GM23248 (cell line): Measurements from ENCODE around the gene CTBS. TPM values are rescaled to one million over a fixed set of nuclear protein-coding genes. Genes with fewer than 3 reads are reported as not detected.

Source experiments
- DNase-seq: peaks from one replicate; pipeline ENCODE4 v3.0.0-alpha.2; 2015
- H2AFZ ChIP-seq: fragments of 200-600 bp; sonication (generic); 2 replicates; pipeline ENCODE4 v1.6.1; 2016; ENCODE audit warnings: antibody characterized with exemption
- H3F3A ChIP-seq: fragments of 200-600 bp; sonication (generic); 2 replicates; pipeline ENCODE4 v1.6.1; 2016; ENCODE audit warnings: mild to moderate bottlenecking, antibody characterized with exemption, mixed run types; ENCODE audit not compliant: insufficient read depth
- H3K27ac ChIP-seq: fragments of 200-600 bp; sonication (generic); 2 replicates; pipeline ENCODE4 v1.5.1; 2016; ENCODE audit warnings: mild to moderate bottlenecking
- H3K27me3 ChIP-seq: fragments of 200-600 bp; sonication (generic); replicated peaks from 2 replicates; pipeline ENCODE4 v1.6.1; 2016; ENCODE audit warnings: mild to moderate bottlenecking; ENCODE audit not compliant: insufficient read depth
- H3K36me3 ChIP-seq: fragments of 200-600 bp; sonication (generic); 2 replicates; pipeline ENCODE4 v1.6.1; 2016; ENCODE audit warnings: low read depth, mild to moderate bottlenecking
- H3K4me1 ChIP-seq: fragments of 200-600 bp; sonication (generic); 2 replicates; pipeline ENCODE4 v1.6.1; 2016; ENCODE audit warnings: mild to moderate bottlenecking; ENCODE audit not compliant: insufficient read depth
- H3K4me2 ChIP-seq: fragments of 200-600 bp; sonication (generic); one replicate; pipeline ENCODE4 v1.6.1; 2016; ENCODE audit warnings: mild to moderate bottlenecking; ENCODE audit not compliant: unreplicated experiment
- H3K4me3 ChIP-seq: fragments of 200-600 bp; sonication (generic); 2 replicates; pipeline ENCODE4 v1.5.1; 2016; ENCODE audit warnings: mild to moderate bottlenecking
- H3K79me2 ChIP-seq: fragments of 200-600 bp; sonication (generic); 2 replicates; pipeline ENCODE4 v1.6.1; 2016; ENCODE audit warnings: mild to moderate bottlenecking; ENCODE audit not compliant: insufficient read depth
- H3K9ac ChIP-seq: fragments of 200-600 bp; sonication (generic); 2 replicates; pipeline ENCODE4 v1.6.1; 2016; ENCODE audit warnings: mild to moderate bottlenecking
- H3K9me2 ChIP-seq: fragments of 200-600 bp; sonication (generic); 2 replicates; pipeline ENCODE4 v1.6.1; 2016; ENCODE audit warnings: mixed run types, mild to moderate bottlenecking, moderate library complexity; ENCODE audit not compliant: insufficient read depth
- H3K9me3 ChIP-seq: fragments of 200-600 bp; sonication (generic); one replicate; pipeline ENCODE4 v1.6.1; 2017; ENCODE audit warnings: low read depth
- H4K20me1 ChIP-seq: fragments of 200-600 bp; sonication (generic); 2 replicates; pipeline ENCODE4 v1.6.0; 2016; ENCODE audit not compliant: insufficient read depth
- EZH2 ChIP-seq: fragments of 200-600 bp; sonication (generic); IDR thresholded peaks from 2 replicates; pipeline ENCODE4 v1.6.1; 2018; ENCODE audit warnings: antibody characterized with exemption, mild to moderate bottlenecking; ENCODE audit not compliant: insufficient read depth, poor library complexity, severe bottlenecking
- EZH2phosphoT487 ChIP-seq: fragments of 200-600 bp; sonication (generic); IDR thresholded peaks from 2 replicates; pipeline ENCODE4 v1.6.1; 2018; ENCODE audit warnings: antibody characterized with exemption, moderate library complexity, mild to moderate bottlenecking, low read depth; ENCODE audit not compliant: insufficient read depth
- WGBS, 2 experiments: methylation state at CpG; one replicate each; pipeline ENCODE4 v1.1.6; 2015 to 2017; ENCODE audit warnings: low lambda C conversion rate in 2 of 2, low coverage in 1 of 2; ENCODE audit errors: missing lambda C conversion rate in 2 of 2; 5-methylcytosine and 5-hydroxymethylcytosine counted together
- in situ Hi-C: fragments of 300-500 bp; cut with MboI; formaldehyde crosslinking; loops from 2 replicates; pipeline ENCODE4 v1.15.0; 2020
- polyA plus RNA-seq: library from polyadenylated mRNA; unstranded; fragments of >200 nt; fragmentation: Nextera tagmentation; extraction: Ambion mirVana; gene quantifications from 2 replicates; pipeline ENCODE4 v1.2.1, GENCODE V29; 2016
- total RNA-seq: library from RNA; depleted of rRNA; stranded (reverse); fragments of >200 nt; shearing (Covaris generic); gene quantifications from 2 replicates; pipeline ENCODE4 v1.2.3, GENCODE V29; 2014

The CTBS gene
- total and polyA plus RNA-seq, 2 experiments from 2014 or later: 22.9 to 52.4 TPM

DNA sequence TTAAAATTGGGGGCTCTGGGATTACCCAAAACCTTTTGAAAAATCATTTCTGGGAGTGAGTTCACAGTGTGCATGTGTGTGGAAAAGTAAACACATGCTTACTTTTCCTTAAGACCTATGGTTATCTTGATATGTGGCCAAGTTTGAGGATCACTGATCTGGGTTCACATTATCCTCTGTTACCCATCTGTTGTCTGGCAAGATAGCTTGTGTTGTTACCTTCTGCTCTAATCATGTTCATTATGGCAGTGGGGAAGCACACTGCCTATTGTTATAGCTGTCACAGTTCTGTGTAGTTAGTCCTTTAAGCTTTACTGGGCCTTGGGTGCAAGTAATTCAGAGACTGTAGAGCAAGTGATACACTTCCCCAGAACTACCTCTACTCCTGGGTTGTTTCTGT, 5.0 kb downstream of the CTBS start:
- H3K9me2 ChIP-seq: no peaks in the 10 kb centered on the region
- H3K36me3 ChIP-seq: 0 out of 2 replicates have a peak, but pooled peaks cover 14% of the 10 kb centered on the region
- H3K9me3 ChIP-seq: no peaks in the 10 kb centered on the region
- H3K4me2 ChIP-seq: no peak overlapping the region
- no peak overlapping the region for H3K9ac ChIP-seq
- H3K27me3 ChIP-seq: no peaks in the 10 kb centered on the region
- H3K4me3 ChIP-seq: no peak overlapping the region
- H3K79me2 ChIP-seq: peaks cover 62% of the 10 kb centered on the region
- H3K27ac ChIP-seq: no peak overlapping the region
- peaks cover 26% of the 10 kb centered on the region for H3F3A ChIP-seq
- H2AFZ ChIP-seq: no peak overlapping the region
- no peak for DNase-seq
- in situ Hi-C loops: no loop called here
- TF ChIP-seq EZH2 (no peak), EZH2phosphoT487 (no peak)
- no peaks in the 10 kb centered on the region for H4K20me1 ChIP-seq
- peaks cover 25% of the 10 kb centered on the region for H3K4me1 ChIP-seq

DNA sequence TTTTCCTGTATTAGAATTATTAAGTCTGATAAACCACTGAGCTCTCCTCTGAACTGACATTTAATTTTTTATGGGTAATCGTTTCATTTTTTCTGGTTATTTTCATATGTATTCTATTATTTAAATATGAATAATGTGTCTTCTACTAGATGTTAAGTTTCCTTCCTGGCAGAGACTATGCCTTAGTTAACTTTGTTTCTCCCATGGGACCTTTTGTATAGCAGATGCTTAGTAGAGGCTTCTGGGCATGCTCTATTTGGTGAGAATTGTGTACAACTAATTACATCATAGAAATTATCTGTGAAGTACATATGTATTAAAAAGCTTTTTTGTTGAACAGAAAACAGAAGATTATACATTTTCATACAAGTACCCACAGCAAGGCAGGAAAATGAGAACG, 23.4 kb downstream of the CTBS start:
- peak; percentile 35 for DNase-seq

DNA sequence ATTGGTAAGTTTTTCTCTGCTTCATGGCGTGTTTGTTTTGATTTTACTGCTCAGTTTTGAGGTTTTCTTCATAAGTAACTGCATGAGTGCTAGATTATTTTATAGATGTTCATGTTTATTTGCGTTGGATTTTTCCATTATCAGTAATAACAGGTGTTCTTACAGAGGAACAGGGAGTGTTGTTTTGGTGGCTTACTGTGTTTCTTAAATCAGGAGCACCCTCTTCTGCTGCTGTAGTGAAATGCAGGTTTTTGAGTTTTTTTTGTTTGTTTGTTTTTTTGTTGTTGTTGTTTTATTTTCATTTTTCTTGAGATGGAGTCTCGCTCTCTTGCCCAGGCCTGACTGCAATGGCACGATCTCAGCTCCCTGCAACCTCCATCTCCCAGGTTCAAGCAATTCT, 32.6 kb downstream of the CTBS start:
- no peaks in the 10 kb centered on the region for H3K27me3 ChIP-seq
- WGBS, 2 experiments: 92 to 98% methylated on average over 4 of the region's 4 CpGs
- no peak for DNase-seq
- in situ Hi-C loops: no loop called here
- no peaks in the 10 kb centered on the region for H3F3A ChIP-seq
- no peak overlapping the region for H3K27ac ChIP-seq
- H3K9me2 ChIP-seq: no peaks in the 10 kb centered on the region
- H3K79me2 ChIP-seq: no peaks in the 10 kb centered on the region
- TF ChIP-seq EZH2 (no peak), EZH2phosphoT487 (no peak)
- no peaks in the 10 kb centered on the region for H3K4me1 ChIP-seq
- H3K9me3 ChIP-seq: no peaks in the 10 kb centered on the region
- H3K9ac ChIP-seq: no peak overlapping the region
- H3K4me3 ChIP-seq: no peak overlapping the region
- no peak overlapping the region for H3K4me2 ChIP-seq
- H3K36me3 ChIP-seq: no peaks in the 10 kb centered on the region; the same call in 1 of the 2 replicates
- no peaks in the 10 kb centered on the region for H4K20me1 ChIP-seq
- no peak overlapping the region for H2AFZ ChIP-seq

More for the DNA sequence above, 23.4 kb downstream of the CTBS start:
- 32 to 34% methylated on average over 2 of the region's 2 CpGs for WGBS, 2 experiments
- Histone ChIP-seq H3K27me3 (no peaks in the 10 kb centered on the region), H3K79me2 (no peaks in the 10 kb centered on the region), H3F3A (no peaks in the 10 kb centered on the region), H2AFZ (no peak overlapping the region), H3K4me3 (no peak overlapping the region), H3K9me3 (no peaks in the 10 kb centered on the region), H3K4me1 (no peaks in the 10 kb centered on the region), H3K36me3 (peaks cover 6% of the 10 kb centered on the region; the same call in 1 of the 2 replicates), H4K20me1 (no peaks in the 10 kb centered on the region), H3K4me2 (no peak overlapping the region), H3K27ac (no peak overlapping the region), H3K9me2 (no peaks in the 10 kb centered on the region), H3K9ac (no peak overlapping the region)
- in situ Hi-C loops: no loop called here
- TF ChIP-seq EZH2: no peak
- TF ChIP-seq EZH2phosphoT487: no peak

DNA sequence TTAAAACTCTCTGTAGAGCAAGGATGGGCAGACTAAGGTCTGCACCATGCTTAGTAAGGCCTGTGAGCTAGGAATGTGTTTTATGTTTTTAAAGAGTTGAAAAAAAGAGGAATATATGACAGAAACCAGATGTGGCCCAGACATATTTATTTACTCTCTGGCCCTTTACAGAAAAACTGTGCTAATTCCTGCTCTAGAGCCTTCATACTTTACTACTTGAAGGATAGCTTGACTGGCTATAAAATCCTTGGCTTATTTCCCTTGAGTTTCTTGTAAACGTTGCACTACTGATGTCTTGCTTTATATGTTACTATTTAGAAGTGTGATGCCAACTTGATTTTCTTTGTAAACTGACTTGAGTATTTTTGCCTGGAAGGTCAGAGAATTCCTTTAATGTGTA, 33.5 kb downstream of the CTBS start:
- Histone ChIP-seq H3K4me1 (no peaks in the 10 kb centered on the region), H3K9me3 (no peaks in the 10 kb centered on the region), H3K4me3 (no peak overlapping the region), H2AFZ (no peak overlapping the region), H3K9me2 (no peaks in the 10 kb centered on the region), H3K27me3 (no peaks in the 10 kb centered on the region), H3K9ac (no peak overlapping the region), H3K79me2 (no peaks in the 10 kb centered on the region), H3K27ac (no peak overlapping the region), H3K36me3 (no peaks in the 10 kb centered on the region; the same call in 1 of the 2 replicates), H3F3A (no peaks in the 10 kb centered on the region), H3K4me2 (no peak overlapping the region), H4K20me1 (no peaks in the 10 kb centered on the region)
- 38 to 57% methylated on average over 1 of the region's 1 CpG for WGBS, 2 experiments
- no peak for TF ChIP-seq EZH2phosphoT487
- no peak for TF ChIP-seq EZH2
- no peak for DNase-seq
- in situ Hi-C loops: no loop called here

DNA sequence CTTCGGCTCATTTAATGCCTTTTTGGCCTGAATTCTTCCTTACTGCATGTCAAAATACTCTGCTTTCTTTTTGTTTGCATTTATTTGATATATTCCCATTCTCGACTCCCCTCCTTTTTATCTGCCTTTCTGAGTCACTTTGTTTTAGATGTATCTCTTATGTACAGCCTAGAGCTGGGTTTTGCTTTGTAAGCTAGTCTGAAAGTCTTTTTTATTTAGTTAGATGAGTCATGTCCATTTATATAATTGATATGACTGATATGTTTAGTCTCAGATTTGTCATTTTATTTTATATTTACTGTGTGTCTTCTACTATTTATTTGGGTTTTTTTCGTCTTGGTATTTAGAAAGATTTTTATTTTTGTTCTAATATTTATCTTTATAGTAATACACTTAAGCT, 34.3 kb downstream of the CTBS start:
- no peaks in the 10 kb centered on the region for H3K9me3 ChIP-seq
- no peaks in the 10 kb centered on the region for H3F3A ChIP-seq
- H3K4me3 ChIP-seq: no peak overlapping the region
- 88 to 90% methylated on average over 3 of the region's 3 CpGs for WGBS, 2 experiments
- no peaks in the 10 kb centered on the region for H3K79me2 ChIP-seq
- no peak overlapping the region for H3K4me2 ChIP-seq
- H2AFZ ChIP-seq: no peak overlapping the region
- H3K27ac ChIP-seq: no peak overlapping the region
- DNase-seq: peak; percentile 10
- no peaks in the 10 kb centered on the region for H3K9me2 ChIP-seq
- H3K9ac ChIP-seq: no peak overlapping the region
- H3K27me3 ChIP-seq: no peaks in the 10 kb centered on the region
- TF ChIP-seq EZH2: no peak
- TF ChIP-seq EZH2phosphoT487: no peak
- H3K36me3 ChIP-seq: no peaks in the 10 kb centered on the region; the same call in 1 of the 2 replicates
- H4K20me1 ChIP-seq: no peaks in the 10 kb centered on the region
- in situ Hi-C loops: no loop called here
- H3K4me1 ChIP-seq: no peaks in the 10 kb centered on the region
